ENCODE data around the gene UBE4A. TPM values are rescaled to one million over a fixed set of nuclear protein-coding genes. Genes with fewer than 3 reads are reported as not detected.

The UBE4A gene
- total and polyA plus RNA-seq, 2 experiments from 2014 or later: 11.8 to 42.2 TPM

DNA sequence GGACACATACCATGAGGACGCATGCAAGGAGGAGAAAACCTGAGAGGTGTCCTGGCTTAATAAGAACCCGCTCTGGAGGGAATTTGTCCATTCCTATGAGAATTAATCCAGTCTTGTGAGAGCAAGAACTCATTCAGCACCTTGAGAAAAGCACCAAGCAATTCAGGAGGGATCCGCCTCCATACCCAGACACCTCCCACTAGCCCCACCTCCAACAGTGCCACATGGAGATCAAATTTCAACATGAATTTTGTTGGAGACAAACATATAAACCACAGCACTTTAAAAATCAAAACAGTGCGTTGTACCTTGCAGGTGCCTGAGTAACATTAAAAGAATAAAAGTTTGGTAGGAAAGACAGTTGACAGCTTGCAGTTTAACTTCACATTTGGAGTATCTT is 11.4 kb downstream of the UBE4A start (continued):
- TF ChIP-seq, protein P1, sequence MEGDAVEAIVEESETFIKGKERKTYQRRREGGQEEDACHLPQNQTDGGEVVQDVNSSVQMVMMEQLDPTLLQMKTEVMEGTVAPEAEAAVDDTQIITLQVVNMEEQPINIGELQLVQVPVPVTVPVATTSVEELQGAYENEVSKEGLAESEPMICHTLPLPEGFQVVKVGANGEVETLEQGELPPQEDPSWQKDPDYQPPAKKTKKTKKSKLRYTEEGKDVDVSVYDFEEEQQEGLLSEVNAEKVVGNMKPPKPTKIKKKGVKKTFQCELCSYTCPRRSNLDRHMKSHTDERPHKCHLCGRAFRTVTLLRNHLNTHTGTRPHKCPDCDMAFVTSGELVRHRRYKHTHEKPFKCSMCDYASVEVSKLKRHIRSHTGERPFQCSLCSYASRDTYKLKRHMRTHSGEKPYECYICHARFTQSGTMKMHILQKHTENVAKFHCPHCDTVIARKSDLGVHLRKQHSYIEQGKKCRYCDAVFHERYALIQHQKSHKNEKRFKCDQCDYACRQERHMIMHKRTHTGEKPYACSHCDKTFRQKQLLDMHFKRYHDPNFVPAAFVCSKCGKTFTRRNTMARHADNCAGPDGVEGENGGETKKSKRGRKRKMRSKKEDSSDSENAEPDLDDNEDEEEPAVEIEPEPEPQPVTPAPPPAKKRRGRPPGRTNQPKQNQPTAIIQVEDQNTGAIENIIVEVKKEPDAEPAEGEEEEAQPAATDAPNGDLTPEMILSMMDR (conservative IDR thresholded peaks at IDR 0.05; ENCODE audit: low read depth in 2 of 2): no peak
- TF ChIP-seq CREB1 (CRISPR knock-in tag; IDR thresholded peaks at IDR 0.05; ENCODE audit: low read depth) (no peak), EZH2 (IDR thresholded peaks at IDR 0.05; ENCODE audit: low read depth, unreplicated experiment) (no peak), ZNF114 (CRISPR knock-in tag; IDR thresholded peaks at IDR 0.05) (no peak), NANOG (IDR thresholded peaks at IDR 0.05; ENCODE audit: borderline replicate concordance) (no peak), ZNF331 (CRISPR knock-in tag; IDR thresholded peaks at IDR 0.05; ENCODE audit: low read depth) (no peak)
- TF ChIP-seq, protein P2, sequence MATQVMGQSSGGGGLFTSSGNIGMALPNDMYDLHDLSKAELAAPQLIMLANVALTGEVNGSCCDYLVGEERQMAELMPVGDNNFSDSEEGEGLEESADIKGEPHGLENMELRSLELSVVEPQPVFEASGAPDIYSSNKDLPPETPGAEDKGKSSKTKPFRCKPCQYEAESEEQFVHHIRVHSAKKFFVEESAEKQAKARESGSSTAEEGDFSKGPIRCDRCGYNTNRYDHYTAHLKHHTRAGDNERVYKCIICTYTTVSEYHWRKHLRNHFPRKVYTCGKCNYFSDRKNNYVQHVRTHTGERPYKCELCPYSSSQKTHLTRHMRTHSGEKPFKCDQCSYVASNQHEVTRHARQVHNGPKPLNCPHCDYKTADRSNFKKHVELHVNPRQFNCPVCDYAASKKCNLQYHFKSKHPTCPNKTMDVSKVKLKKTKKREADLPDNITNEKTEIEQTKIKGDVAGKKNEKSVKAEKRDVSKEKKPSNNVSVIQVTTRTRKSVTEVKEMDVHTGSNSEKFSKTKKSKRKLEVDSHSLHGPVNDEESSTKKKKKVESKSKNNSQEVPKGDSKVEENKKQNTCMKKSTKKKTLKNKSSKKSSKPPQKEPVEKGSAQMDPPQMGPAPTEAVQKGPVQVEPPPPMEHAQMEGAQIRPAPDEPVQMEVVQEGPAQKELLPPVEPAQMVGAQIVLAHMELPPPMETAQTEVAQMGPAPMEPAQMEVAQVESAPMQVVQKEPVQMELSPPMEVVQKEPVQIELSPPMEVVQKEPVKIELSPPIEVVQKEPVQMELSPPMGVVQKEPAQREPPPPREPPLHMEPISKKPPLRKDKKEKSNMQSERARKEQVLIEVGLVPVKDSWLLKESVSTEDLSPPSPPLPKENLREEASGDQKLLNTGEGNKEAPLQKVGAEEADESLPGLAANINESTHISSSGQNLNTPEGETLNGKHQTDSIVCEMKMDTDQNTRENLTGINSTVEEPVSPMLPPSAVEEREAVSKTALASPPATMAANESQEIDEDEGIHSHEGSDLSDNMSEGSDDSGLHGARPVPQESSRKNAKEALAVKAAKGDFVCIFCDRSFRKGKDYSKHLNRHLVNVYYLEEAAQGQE (IDR thresholded peaks at IDR 0.05; ENCODE audit: unreplicated experiment): no peak
- TF ChIP-seq, protein P3, sequence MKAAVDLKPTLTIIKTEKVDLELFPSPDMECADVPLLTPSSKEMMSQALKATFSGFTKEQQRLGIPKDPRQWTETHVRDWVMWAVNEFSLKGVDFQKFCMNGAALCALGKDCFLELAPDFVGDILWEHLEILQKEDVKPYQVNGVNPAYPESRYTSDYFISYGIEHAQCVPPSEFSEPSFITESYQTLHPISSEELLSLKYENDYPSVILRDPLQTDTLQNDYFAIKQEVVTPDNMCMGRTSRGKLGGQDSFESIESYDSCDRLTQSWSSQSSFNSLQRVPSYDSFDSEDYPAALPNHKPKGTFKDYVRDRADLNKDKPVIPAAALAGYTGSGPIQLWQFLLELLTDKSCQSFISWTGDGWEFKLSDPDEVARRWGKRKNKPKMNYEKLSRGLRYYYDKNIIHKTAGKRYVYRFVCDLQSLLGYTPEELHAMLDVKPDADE (IDR thresholded peaks at IDR 0.05): no peak

DNA sequence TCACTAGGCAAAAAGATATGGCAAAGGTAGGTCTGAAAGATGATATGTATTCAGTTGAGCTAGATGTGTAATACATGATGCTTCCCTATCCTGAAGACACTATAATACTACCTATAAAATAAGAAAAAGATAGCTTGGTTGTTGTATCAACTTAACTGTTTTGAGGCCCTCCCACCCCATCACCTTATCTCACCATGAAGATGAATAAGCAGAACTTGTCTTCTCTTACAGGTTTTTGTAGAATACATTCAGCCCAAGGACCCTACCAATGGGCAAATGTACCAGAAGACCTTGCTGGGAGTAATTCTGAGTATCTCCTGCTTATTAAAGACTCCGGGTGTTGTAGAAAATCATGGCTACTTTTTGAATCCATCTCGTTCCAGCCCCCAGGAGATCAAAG is 13.9 kb downstream of the UBE4A start:
- ATAC-seq (no peak), DNase-seq (ENCODE audit: low spot score) (no peak)
- Histone ChIP-seq H4K20me1 (replicated peaks; ENCODE audit: insufficient read depth) (peaks cover 3% of the 10 kb centered on the region; the same call in 1 of the 2 replicates), H3K4me2 (no peak overlapping the region), H3F3A (replicated peaks; ENCODE audit: low read depth) (no peaks in the 10 kb centered on the region), H3K4me1 (ENCODE audit: insufficient read depth) (no peaks in the 10 kb centered on the region), H3K27me3 (ENCODE audit: insufficient read depth) (no peaks in the 10 kb centered on the region), H3K79me2 (replicated peaks; ENCODE audit: insufficient read depth) (no peaks in the 10 kb centered on the region), H3K36me3 (ENCODE audit: insufficient read depth) (peaks cover 44% of the 10 kb centered on the region), H2AFZ (no peak overlapping the region), H3K9me2 (ENCODE audit: insufficient read depth) (no peaks in the 10 kb centered on the region), H3K4me3 (no peak overlapping the region), H3K27ac (ENCODE audit: low read depth) (no peak overlapping the region)
- Mint-ChIP-seq H3K27me3 (ENCODE audit: insufficient read depth, low read depth, poor library complexity) (peaks cover 3% of the 10 kb centered on the region), H3K4me3 (no peak overlapping the region), H3K9me3 (no peaks in the 10 kb centered on the region), H3K4me1 (peaks cover 2% of the 10 kb centered on the region; the same call in 2 of the 3 replicates), H3K36me3 (ENCODE audit: low read depth) (peaks cover 79% of the 10 kb centered on the region), H3K27ac (no peak overlapping the region)
- TF ChIP-seq STAT1 (IDR thresholded peaks at IDR 0.05; ENCODE audit: unreplicated experiment) (no peak), EZH2phosphoT487 (IDR thresholded peaks at IDR 0.05; ENCODE audit: unreplicated experiment) (no peak)
- TF ChIP-seq, protein P3 (IDR thresholded peaks at IDR 0.05): no peak
